T47D (cell line): ENCODE measurements around the gene COL23A1.

ENCODE experiments used
- DNase-seq, 2 experiments: peaks; one replicate each; pipeline versions ENCODE4 v3.0.0 to v3.0.0-alpha.2; 2011 to 2012; ENCODE audit warnings: low read depth in 1 of 2, low spot score in 1 of 2
- JUND ChIP-seq: IDR thresholded peaks from 2 replicates; pipeline ENCODE4 v1.6.1; 2012; ENCODE audit warnings: low read depth
- in situ Hi-C: cut with HindIII; loops from 2 replicates; pipeline ENCODE4 v1.10.0; 2016; ENCODE audit warnings: low sequenced_read_pairs, low pct_unique_long_range_greater_than_20kb

The COL23A1 gene

GRCh38 chr5:178382754-178383164 is 207.4 kb downstream of the COL23A1 start:
- no peak for TF ChIP-seq JUND
- DNase-seq: no peak
- in situ Hi-C loops: no loop called here

- TF ChIP-seq JUND: no peak
- DNase-seq: no peak
- in situ Hi-C loops: no loop called here
These were observed 208.1 kb downstream of the COL23A1 start for GRCh38 chr5:178381921-178382695.

GRCh38 chr5:178381206-178381605 is 209.0 kb downstream of the COL23A1 start:
- TF ChIP-seq JUND: no peak
- in situ Hi-C loops: no loop called here
- DNase-seq: no peak

- no peak for DNase-seq
- in situ Hi-C loops: no loop called here
- no peak for TF ChIP-seq JUND
These were observed 209.6 kb downstream of the COL23A1 start for GRCh38 chr5:178380541-178381074.

GRCh38 chr5:178380086-178380485 is 210.1 kb downstream of the COL23A1 start:
- in situ Hi-C loops: no loop called here
- DNase-seq: no peak
- TF ChIP-seq JUND: no peak

- in situ Hi-C loops: no loop called here
- TF ChIP-seq JUND: no peak
- no peak for DNase-seq
These were observed 211.4 kb downstream of the COL23A1 start for GRCh38 chr5:178378527-178379484.

- TF ChIP-seq JUND: no peak
- no peak for DNase-seq
- in situ Hi-C loops: no loop called here
These were observed 212.5 kb downstream of the COL23A1 start for GRCh38 chr5:178377583-178378270.

GRCh38 chr5:178376921-178377582 is 213.1 kb downstream of the COL23A1 start:
- DNase-seq: no peak
- TF ChIP-seq JUND: no peak
- in situ Hi-C loops: no loop called here

GRCh38 chr5:178375348-178375747 is 214.8 kb downstream of the COL23A1 start:
- in situ Hi-C loops: no loop called here

GRCh38 chr5:178373711-178374110 is 216.5 kb downstream of the COL23A1 start:
- DNase-seq: no peak
- in situ Hi-C loops: no loop called here
- TF ChIP-seq JUND: no peak

More at GRCh38 chr5:178375348-178375747, 214.8 kb downstream of the COL23A1 start:
- no peak for DNase-seq
- TF ChIP-seq JUND: no peak

GRCh38 chr5:178372142-178372571 is 218.0 kb downstream of the COL23A1 start:
- in situ Hi-C loops: no loop called here
- TF ChIP-seq JUND: no peak
- DNase-seq: no peak
